OCI-LY7 (cell line): Measurements from ENCODE around the gene FAM3D. TPM values are rescaled to one million over a fixed set of nuclear protein-coding genes. Genes with fewer than 3 reads are reported as not detected.

Experiments
- BruUV-seq: library from RNA; stranded (reverse); fragments of 400-500 nt; replicated peaks from 2 replicates; lab custom pipeline; 2021; lab: Mats Ljungman, UMichigan
- CTCF ChIA-PET: fragments of 300-600 bp; sonication (Branson Sonifier 250); formaldehyde crosslinking; loops from one replicate; lab custom pipeline; 2022; ENCODE audit warnings: antibody characterized with exemption; ENCODE audit not compliant: unreplicated experiment; lab: Charles Lee
- POLR2A ChIA-PET: fragments of 300-600 bp; sonication (Branson Sonifier 250); formaldehyde crosslinking; loops from one replicate; lab custom pipeline; 2022; ENCODE audit warnings: antibody characterized with exemption; lab: Charles Lee
- DNase-seq: peaks from one replicate; pipeline ENCODE4 v3.0.0-alpha.2; 2015; ENCODE audit warnings: low spot score
- H2AFZ ChIP-seq: fragments of 200-600 bp; sonication (generic), shearing (Covaris generic); 2 replicates; pipeline ENCODE4 v1.6.1; 2014; ENCODE audit warnings: mild to moderate bottlenecking, antibody characterized with exemption, low read length, moderate library complexity
- H3K27ac ChIP-seq: fragments of 200-600 bp; sonication (generic); 2 replicates; pipeline ENCODE4 v1.5.1; 2014; ENCODE audit warnings: mixed run types, low read depth, mild to moderate bottlenecking, moderate library complexity, low read length, inconsistent platforms; ENCODE audit not compliant: poor library complexity, severe bottlenecking
- H3K36me3 ChIP-seq: fragments of 200-600 bp; sonication (generic); 2 replicates; pipeline ENCODE4 v1.6.1; 2014; ENCODE audit warnings: mild to moderate bottlenecking, antibody characterized with exemption, low read length, moderate library complexity, mixed read lengths; ENCODE audit not compliant: insufficient read depth
- H3K4me1 ChIP-seq: fragments of 200-600 bp; sonication (generic); 2 replicates; pipeline ENCODE4 v1.5.1; 2014; ENCODE audit warnings: mild to moderate bottlenecking, low read length; ENCODE audit not compliant: insufficient read depth, poor library complexity, severe bottlenecking
- H3K4me2 ChIP-seq: fragments of 200-600 bp; sonication (generic); 2 replicates; pipeline ENCODE4 v1.6.1; 2014; ENCODE audit warnings: mild to moderate bottlenecking, low read length
- H3K4me3 ChIP-seq: fragments of 200-600 bp; sonication (generic); 2 replicates; pipeline ENCODE4 v1.5.1; 2014; ENCODE audit warnings: mild to moderate bottlenecking, low read depth, low read length; ENCODE audit not compliant: poor library complexity, severe bottlenecking
- H3K79me2 ChIP-seq: fragments of 200-600 bp; sonication (generic); 2 replicates; pipeline ENCODE4 v1.6.1; 2016; ENCODE audit warnings: low read depth, mild to moderate bottlenecking, low read length, moderate library complexity, mixed read lengths; ENCODE audit not compliant: insufficient read depth
- H3K9me2 ChIP-seq: fragments of 200-600 bp; sonication (generic); 2 replicates; pipeline ENCODE4 v1.6.1; 2016; ENCODE audit warnings: mild to moderate bottlenecking, low read length, mixed read lengths; ENCODE audit not compliant: insufficient read depth
- H3K9me3 ChIP-seq: fragments of 200-600 bp; sonication (generic); 2 replicates; pipeline ENCODE4 v1.6.1; 2014; ENCODE audit warnings: mild to moderate bottlenecking, mixed run types, low read length, mixed read lengths
- H4K20me1 ChIP-seq: fragments of 200-600 bp; sonication (generic); 2 replicates; pipeline ENCODE4 v1.6.1; 2014; ENCODE audit warnings: mild to moderate bottlenecking, antibody characterized with exemption, low read length, moderate library complexity, mixed read lengths; ENCODE audit not compliant: insufficient read depth
- CTCF ChIP-seq: fragments of 200-600 bp; sonication (generic); conservative IDR thresholded peaks from 2 replicates; pipeline ENCODE4 v1.5.1; 2014; ENCODE audit warnings: mild to moderate bottlenecking, antibody characterized with exemption, low read length, moderate library complexity, mixed read lengths
- EZH2phosphoT487 ChIP-seq: fragments of 200-600 bp; sonication (generic); IDR thresholded peaks from 2 replicates; pipeline ENCODE4 v1.6.1; 2018; ENCODE audit warnings: low read depth, borderline replicate concordance, mild to moderate bottlenecking, mixed run types, antibody characterized with exemption, low read length, moderate library complexity, mixed read lengths
- intact Hi-C: fragments of 100-400 bp; cut with micrococcal nuclease; formaldehyde crosslinking; loops from one replicate; pipeline ENCODE4 v1.10.0; 2022; ENCODE audit not compliant: unreplicated experiment
- total RNA-seq, 2 experiments: library from RNA; depleted of rRNA in 1 of 2; stranded (reverse); fragments of >200 nt in 1 of 2; shearing (Covaris generic) in 1 of 2; gene quantifications; 2 replicates each; pipeline ENCODE4 v1.2.3, GENCODE V29; 2014 to 2022

Gene FAM3D
- total RNA-seq, 2 experiments from 2014 or later = not detected

GRCh38 chr3:58665405-58665804 is 1.2 kb downstream of the FAM3D start:
- Histone ChIP-seq H3K36me3 (no peaks in the 10 kb centered on the region), H3K9me3 (no peaks in the 10 kb centered on the region), H3K27ac (no peak overlapping the region), H3K4me3 (no peak overlapping the region), H3K4me2 (no peak overlapping the region), H3K79me2 (no peaks in the 10 kb centered on the region), H3K4me1 (no peaks in the 10 kb centered on the region), H2AFZ (no peak overlapping the region), H3K9me2 (no peaks in the 10 kb centered on the region), H4K20me1 (no peaks in the 10 kb centered on the region)
- no peak for DNase-seq
- ChIA-PET POLR2A (no interaction called here), CTCF (no interaction called here)
- no TSS peak for BruUV-seq
- intact Hi-C loops = no loop called here
- TF ChIP-seq EZH2phosphoT487 = no peak
- no peak for TF ChIP-seq CTCF

- CTCF ChIA-PET = no interaction called here
- H3K4me2 ChIP-seq = no peak overlapping the region
- H3K4me1 ChIP-seq = no peaks in the 10 kb centered on the region
- no peak overlapping the region for H2AFZ ChIP-seq
- H3K9me3 ChIP-seq = no peaks in the 10 kb centered on the region
- no peaks in the 10 kb centered on the region for H3K9me2 ChIP-seq
- no peak overlapping the region for H3K4me3 ChIP-seq
- intact Hi-C loops = no loop called here
- POLR2A ChIA-PET = no interaction called here
- no peaks in the 10 kb centered on the region for H3K36me3 ChIP-seq
- H3K27ac ChIP-seq = no peak overlapping the region
- DNase-seq = no peak
- no TSS peak for BruUV-seq
- TF ChIP-seq EZH2phosphoT487 (no peak), CTCF (no peak)
- H4K20me1 ChIP-seq = no peaks in the 10 kb centered on the region
- H3K79me2 ChIP-seq = no peaks in the 10 kb centered on the region
Measured at GRCh38 chr3:58664611-58665010, 2.0 kb downstream of the FAM3D start.

GRCh38 chr3:58661836-58662420 is 4.6 kb downstream of the FAM3D start:
- H3K79me2 ChIP-seq = no peaks in the 10 kb centered on the region
- H3K27ac ChIP-seq = no peak overlapping the region
- TF ChIP-seq CTCF = no peak
- no peak for TF ChIP-seq EZH2phosphoT487
- no peak for DNase-seq
- no peaks in the 10 kb centered on the region for H3K9me2 ChIP-seq
- ChIA-PET CTCF (no interaction called here), POLR2A (no interaction called here)
- H3K9me3 ChIP-seq = no peaks in the 10 kb centered on the region
- intact Hi-C loops = no loop called here
- no peak overlapping the region for H3K4me3 ChIP-seq
- BruUV-seq = no TSS peak
- no peak overlapping the region for H2AFZ ChIP-seq
- no peak overlapping the region for H3K4me2 ChIP-seq
- H3K4me1 ChIP-seq = no peaks in the 10 kb centered on the region
- no peaks in the 10 kb centered on the region for H3K36me3 ChIP-seq
- H4K20me1 ChIP-seq = no peaks in the 10 kb centered on the region
